HG02973 (cell line): Measurements from ENCODE around the gene NEO1.

Experiments
- ATAC-seq: cut with Tn5 transposase; IDR thresholded peaks from one replicate; pipeline ENCODE4 v1.9.1; 2021; ENCODE audit warnings: moderate library complexity; ENCODE audit not compliant: unreplicated experiment

NEO1 gene

DNA sequence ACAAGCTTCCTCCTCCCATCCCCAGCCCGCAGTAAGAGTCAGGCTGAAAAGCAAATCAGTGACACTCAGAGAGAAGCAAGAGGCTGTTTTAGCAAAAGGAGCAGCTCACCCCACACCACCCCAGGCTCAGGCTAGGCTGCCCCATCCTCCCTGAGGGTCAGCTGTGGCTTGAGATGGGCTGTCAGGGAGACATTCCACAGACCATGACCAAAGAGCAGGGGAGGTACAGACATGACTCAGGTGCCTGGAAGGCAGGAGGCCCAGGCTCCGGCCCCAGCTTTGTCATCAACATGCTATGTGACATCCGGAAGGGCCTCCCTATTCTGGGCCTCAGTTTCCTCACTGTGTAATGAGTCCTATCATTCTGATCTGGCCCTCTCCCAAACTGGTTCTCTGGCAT lies 291.8 kb downstream of the NEO1 start:
- ATAC-seq, result no peak

DNA sequence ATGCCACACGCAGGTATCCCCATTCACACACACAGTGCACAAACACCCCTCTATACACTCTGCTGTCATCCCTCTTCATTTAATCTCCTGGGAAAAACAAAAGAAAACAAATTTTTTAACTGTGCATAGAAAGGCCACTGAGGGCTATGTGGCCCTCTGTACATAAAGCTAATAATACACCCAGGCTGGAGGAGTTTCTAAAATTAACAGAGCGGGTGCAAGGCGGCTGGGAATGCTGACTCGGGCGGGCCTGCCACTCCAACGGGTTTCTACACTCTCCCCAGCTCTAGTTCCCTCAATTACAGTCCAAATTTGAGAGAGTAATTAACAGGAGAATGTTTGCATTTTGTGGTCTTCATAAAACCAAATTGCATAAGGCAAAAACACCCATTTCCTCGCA lies 293.4 kb downstream of the NEO1 start:
- no peak for ATAC-seq

DNA sequence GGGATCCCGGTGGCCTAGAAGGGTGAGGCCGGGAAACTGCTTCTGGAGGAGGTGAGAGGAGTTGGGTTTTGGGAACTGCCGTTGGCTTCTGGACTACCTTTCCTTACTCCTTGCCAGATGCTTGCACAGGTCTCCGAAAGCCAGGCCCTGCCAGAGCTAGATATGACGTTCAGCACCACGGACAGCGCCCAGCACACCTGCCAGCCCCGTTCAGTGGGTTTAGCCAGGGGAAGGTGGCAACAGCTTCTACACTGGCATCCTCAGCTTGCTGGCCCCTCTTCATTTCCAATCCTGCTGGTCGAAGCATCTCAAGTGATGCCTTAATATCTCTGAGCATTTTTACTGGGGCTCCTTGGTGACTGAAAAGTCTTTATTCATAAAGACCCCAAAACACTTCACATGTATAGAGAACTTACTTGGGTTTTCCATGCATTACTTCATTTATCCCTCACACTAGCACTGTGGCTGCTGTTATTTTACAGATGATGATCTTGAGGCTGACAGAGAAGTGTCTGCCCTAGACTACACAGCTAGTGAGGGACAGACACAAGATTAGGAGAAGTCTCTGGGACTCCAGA lies 294.6 kb downstream of the NEO1 start:
- ATAC-seq, result no peak

DNA sequence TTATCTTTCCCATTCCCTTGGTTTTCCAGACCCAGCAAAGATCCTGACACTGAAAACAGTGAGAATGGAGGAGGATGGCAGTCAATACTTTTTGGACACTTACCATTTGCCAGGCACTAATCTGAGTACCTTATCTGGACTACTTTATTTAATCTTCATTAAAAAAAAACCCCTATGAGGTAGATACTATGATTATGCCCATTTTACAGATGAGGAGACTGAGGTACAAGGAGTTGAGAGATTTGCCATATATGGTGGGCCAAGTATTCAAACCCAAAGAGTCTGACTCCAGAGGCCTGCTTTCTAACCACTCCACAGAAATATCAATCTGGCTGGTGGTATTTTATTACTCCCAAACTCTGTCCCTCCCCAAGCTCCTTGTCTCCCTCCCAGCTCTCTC lies 296.9 kb downstream of the NEO1 start:
- ATAC-seq, result no peak

DNA sequence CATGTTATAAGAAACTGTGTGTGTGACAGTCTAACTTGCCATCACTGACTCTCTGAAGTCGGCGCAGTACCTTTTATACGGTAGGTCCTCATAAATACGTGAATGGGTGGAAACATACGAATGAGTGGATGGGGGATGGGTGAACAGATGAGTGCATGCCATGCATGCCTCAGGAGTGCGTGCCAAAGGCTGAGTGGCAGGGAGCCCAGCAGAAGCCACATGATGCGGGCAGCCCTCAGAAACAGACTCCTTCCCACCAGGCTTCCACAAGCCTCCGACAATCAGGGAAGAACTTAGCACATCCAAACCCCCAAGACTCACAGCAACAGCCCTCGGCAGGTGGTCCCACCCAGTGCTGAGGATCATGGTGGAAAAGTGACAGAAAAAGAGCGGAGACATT lies 299.8 kb downstream of the NEO1 start:
- ATAC-seq, result no peak

DNA sequence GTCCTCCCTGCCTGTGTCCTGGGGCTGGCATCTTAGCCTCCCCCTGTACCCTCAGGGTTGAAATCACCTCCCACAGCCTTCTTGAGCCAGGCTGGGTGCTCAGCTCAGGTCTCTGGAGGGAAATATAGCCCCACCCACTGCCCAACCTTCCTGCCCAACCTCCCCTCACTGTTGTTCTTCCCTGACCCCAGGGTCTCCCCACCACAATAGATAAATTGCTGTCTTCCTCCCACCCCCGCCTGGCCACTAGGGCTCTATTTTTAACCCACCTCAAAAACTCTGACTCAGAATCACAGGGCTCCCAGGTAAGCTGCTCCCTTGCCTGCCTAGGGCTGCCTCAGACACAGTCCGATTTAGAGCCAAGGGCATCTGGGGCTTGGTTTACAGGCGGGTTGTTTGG lies 301.5 kb downstream of the NEO1 start:
- ATAC-seq, result no peak

DNA sequence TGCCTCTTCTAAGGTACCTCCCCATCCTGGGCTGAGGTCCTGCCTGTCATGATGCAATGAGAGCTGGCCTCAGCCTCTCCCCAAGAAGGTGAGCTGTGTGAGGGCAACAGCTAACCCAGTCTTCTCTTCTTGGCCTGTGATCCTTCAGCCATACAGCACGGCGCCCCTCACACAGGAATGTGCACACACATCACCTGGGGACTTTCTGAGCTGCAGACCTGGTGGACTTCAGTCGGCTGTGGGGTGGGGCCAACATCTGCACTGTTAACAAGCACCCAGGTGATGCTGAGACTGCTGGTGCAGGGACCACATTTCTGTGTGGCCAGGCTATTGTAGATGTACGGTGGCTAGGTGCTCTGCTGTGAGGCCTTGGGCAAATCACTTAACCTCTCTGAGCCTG lies 302.0 kb downstream of the NEO1 start:
- ATAC-seq, result no peak
